ENCODE measurements around the gene CLCN5.

The CLCN5 gene

GRCh38 chrX:49880668-49881067 lies 41.7 kb upstream of the CLCN5 start:
- no peak overlapping the region for H2AFZ ChIP-seq (ENCODE audit: low read length)
- H3K4me1 ChIP-seq (ENCODE audit: low read length), result peaks cover 5% of the 10 kb centered on the region; the same call in 1 of the 2 replicates
- no peaks in the 10 kb centered on the region for H3K9me2 ChIP-seq (replicated peaks; ENCODE audit: insufficient read depth, low read length)
- H3K4me2 ChIP-seq (ENCODE audit: low read depth, low read length), result 0 out of 2 replicates have a peak overlapping the region, but pooled peaks have one; percentile 43
- no peak for DNase-seq
- no peaks in the 10 kb centered on the region for H3K27me3 ChIP-seq (replicated peaks; ENCODE audit: insufficient read depth, low read length)
- no peaks in the 10 kb centered on the region for H3K9me3 ChIP-seq (replicated peaks; ENCODE audit: insufficient read depth, low read length)
- H3K36me3 ChIP-seq (replicated peaks; ENCODE audit: insufficient read depth, low read length), result no peaks in the 10 kb centered on the region
- H3F3A ChIP-seq (ENCODE audit: insufficient read depth, low read length), result 0 out of 2 replicates have a peak, but pooled peaks cover 5% of the 10 kb centered on the region
- no peaks in the 10 kb centered on the region for H4K20me1 ChIP-seq (ENCODE audit: insufficient read depth, low read length)
- H3K27ac ChIP-seq (ENCODE audit: low read length), result no peak overlapping the region
- no peaks in the 10 kb centered on the region for H3K79me2 ChIP-seq (ENCODE audit: low read length)
- no peak overlapping the region for H3K9ac ChIP-seq (ENCODE audit: low read length)
- no peak overlapping the region for H3K4me3 ChIP-seq (ENCODE audit: low read length)
- TF ChIP-seq CTCF (IDR thresholded peaks at IDR 0.05; ENCODE audit: low read length) (no peak), EZH2phosphoT487 (IDR thresholded peaks at IDR 0.05; ENCODE audit: low read length) (no peak)

DNA sequence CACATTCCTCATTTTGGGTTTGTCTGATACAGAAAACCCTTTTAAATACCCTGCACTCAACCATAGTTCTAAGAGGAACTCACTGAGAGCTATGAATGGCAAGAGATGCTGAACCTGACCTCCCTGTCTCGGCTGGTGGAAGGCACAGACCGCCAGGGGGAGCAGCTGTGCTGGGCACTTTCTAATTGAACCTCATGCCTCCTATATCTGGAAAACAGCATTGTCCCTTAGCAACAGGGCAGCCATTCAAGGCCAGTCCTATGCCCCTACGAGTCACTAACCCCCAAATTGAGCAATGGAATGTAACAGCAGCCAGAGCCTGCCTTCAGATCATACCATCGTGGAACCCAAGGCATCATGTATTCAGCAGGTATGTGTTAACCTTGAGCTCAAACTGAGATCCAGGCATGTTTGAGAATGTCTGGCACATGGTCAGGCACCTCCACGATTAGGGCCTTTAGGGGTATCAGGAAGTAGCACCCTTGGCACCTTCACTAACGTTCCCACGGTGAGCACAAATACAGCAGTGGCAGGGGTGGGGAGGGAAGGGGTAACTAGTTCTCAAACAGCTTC lies 38.0 kb upstream of the CLCN5 start:
- Histone ChIP-seq H3K4me1 (ENCODE audit: low read length) (peaks cover 2% of the 10 kb centered on the region; the same call in 1 of the 2 replicates), H3K4me2 (ENCODE audit: low read depth, low read length) (no peak overlapping the region), H3K9me2 (replicated peaks; ENCODE audit: insufficient read depth, low read length) (no peaks in the 10 kb centered on the region), H2AFZ (ENCODE audit: low read length) (no peak overlapping the region), H3K36me3 (replicated peaks; ENCODE audit: insufficient read depth, low read length) (no peaks in the 10 kb centered on the region), H3K27me3 (replicated peaks; ENCODE audit: insufficient read depth, low read length) (no peaks in the 10 kb centered on the region), H3F3A (ENCODE audit: insufficient read depth, low read length) (no peaks in the 10 kb centered on the region), H3K9ac (ENCODE audit: low read length) (no peak overlapping the region), H3K4me3 (ENCODE audit: low read length) (no peak overlapping the region), H3K79me2 (ENCODE audit: low read length) (no peaks in the 10 kb centered on the region), H3K9me3 (replicated peaks; ENCODE audit: insufficient read depth, low read length) (no peaks in the 10 kb centered on the region), H4K20me1 (ENCODE audit: insufficient read depth, low read length) (no peaks in the 10 kb centered on the region), H3K27ac (ENCODE audit: low read length) (no peak overlapping the region)
- TF ChIP-seq CTCF (IDR thresholded peaks at IDR 0.05; ENCODE audit: low read length) (peak; percentile 79), EZH2phosphoT487 (IDR thresholded peaks at IDR 0.05; ENCODE audit: low read length) (no peak)
- DNase-seq, result peak; percentile 40

DNA sequence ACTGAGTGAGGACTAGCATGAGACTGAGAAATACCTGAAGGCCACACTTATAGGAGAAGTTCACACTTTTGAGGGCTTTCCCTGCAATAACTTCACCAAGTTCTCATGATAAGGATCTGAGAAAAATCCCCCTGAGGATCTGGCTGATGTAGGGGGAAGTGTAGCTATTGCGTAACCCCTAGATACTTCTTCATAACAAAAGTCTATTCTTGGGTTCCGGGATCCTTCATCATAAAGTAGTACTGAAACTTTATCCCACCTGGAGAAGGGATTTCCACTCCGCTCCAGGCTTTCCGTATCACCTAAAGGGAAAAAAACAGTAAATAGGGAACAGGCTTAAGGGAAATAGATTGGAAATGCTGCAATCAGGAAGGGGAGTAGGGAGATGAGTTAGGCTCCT lies 29.9 kb upstream of the CLCN5 start:
- H3K4me1 ChIP-seq (ENCODE audit: low read length), result no peaks in the 10 kb centered on the region
- no peak overlapping the region for H3K9ac ChIP-seq (ENCODE audit: low read length)
- H4K20me1 ChIP-seq (ENCODE audit: insufficient read depth, low read length), result no peaks in the 10 kb centered on the region
- no peak for DNase-seq
- no peak overlapping the region for H3K4me3 ChIP-seq (ENCODE audit: low read length)
- H2AFZ ChIP-seq (ENCODE audit: low read length), result no peak overlapping the region
- H3K36me3 ChIP-seq (replicated peaks; ENCODE audit: insufficient read depth, low read length), result no peaks in the 10 kb centered on the region
- H3K9me3 ChIP-seq (replicated peaks; ENCODE audit: insufficient read depth, low read length), result no peaks in the 10 kb centered on the region
- H3K9me2 ChIP-seq (replicated peaks; ENCODE audit: insufficient read depth, low read length), result no peaks in the 10 kb centered on the region
- no peaks in the 10 kb centered on the region for H3K27me3 ChIP-seq (replicated peaks; ENCODE audit: insufficient read depth, low read length)
- no peak overlapping the region for H3K27ac ChIP-seq (ENCODE audit: low read length)
- H3K79me2 ChIP-seq (ENCODE audit: low read length), result no peaks in the 10 kb centered on the region
- H3F3A ChIP-seq (ENCODE audit: insufficient read depth, low read length), result no peaks in the 10 kb centered on the region
- no peak overlapping the region for H3K4me2 ChIP-seq (ENCODE audit: low read depth, low read length)
- no peak for TF ChIP-seq EZH2 (optimal IDR thresholded peaks at IDR 0.05; ENCODE audit: low read depth, low read length)
- no peak for TF ChIP-seq CTCF (IDR thresholded peaks at IDR 0.05; ENCODE audit: low read length)
- no peak for TF ChIP-seq EZH2phosphoT487 (IDR thresholded peaks at IDR 0.05; ENCODE audit: low read length)
